Upper lobe of right lung (tissue), 1 donor: ENCODE data around the gene ZNF532. TPM values are rescaled to one million over a fixed set of nuclear protein-coding genes. Genes with fewer than 3 reads are reported as not detected.

Experiments used
- ATAC-seq: fragments of 200-7000 bp; cut with Tn5 transposase; one replicate; pipeline ENCODE4 v1.9.1; 2020; ENCODE audit warnings: mild to moderate bottlenecking, moderate library complexity
- DNase-seq: peaks from one replicate; pipeline ENCODE4 v3.0.0-alpha.2; 2020
- H3K27ac ChIP-seq: fragments of 200-600 bp; one replicate; pipeline ENCODE4 v1.8.0; 2022
- H3K27me3 ChIP-seq: fragments of 200-600 bp; one replicate; pipeline ENCODE4 v1.8.0; 2022; ENCODE audit warnings: mild to moderate bottlenecking
- H3K36me3 ChIP-seq: fragments of 200-600 bp; one replicate; pipeline ENCODE4 v1.8.0; 2022
- H3K4me1 ChIP-seq: fragments of 200-600 bp; one replicate; pipeline ENCODE4 v1.8.0; 2022
- H3K4me3 ChIP-seq: fragments of 200-600 bp; one replicate; pipeline ENCODE4 v1.8.0; 2022; ENCODE audit warnings: mild to moderate bottlenecking
- H3K9me3 ChIP-seq: fragments of 200-600 bp; one replicate; pipeline ENCODE4 v1.8.0; 2022
- intact Hi-C: fragments of 100-400 bp; cut with DNase I; formaldehyde crosslinking; loops from one replicate; pipeline ENCODE4 v1.11.0; 2022
- total RNA-seq: library from RNA; stranded (reverse); fragmentation: NEBNext Ultra II Directional; extraction: Animal tissue kit (Norgen Biotek cat#: 25700); gene quantifications from one replicate; pipeline ENCODE4 v1.2.1, GENCODE V29; 2021
- TF ChIP-seq, protein P1 (sequence below): fragments of 200-600 bp; IDR thresholded peaks from one replicate; pipeline ENCODE4 v1.8.0; 2022; ENCODE audit warnings: antibody characterized with exemption
- donor health status: DM: no; HTN: yes; CAD: no; lungs with severe emphysema.

The ZNF532 gene
- total RNA-seq, 1 donor from 2014 or later = 56.6 TPM

DNA sequence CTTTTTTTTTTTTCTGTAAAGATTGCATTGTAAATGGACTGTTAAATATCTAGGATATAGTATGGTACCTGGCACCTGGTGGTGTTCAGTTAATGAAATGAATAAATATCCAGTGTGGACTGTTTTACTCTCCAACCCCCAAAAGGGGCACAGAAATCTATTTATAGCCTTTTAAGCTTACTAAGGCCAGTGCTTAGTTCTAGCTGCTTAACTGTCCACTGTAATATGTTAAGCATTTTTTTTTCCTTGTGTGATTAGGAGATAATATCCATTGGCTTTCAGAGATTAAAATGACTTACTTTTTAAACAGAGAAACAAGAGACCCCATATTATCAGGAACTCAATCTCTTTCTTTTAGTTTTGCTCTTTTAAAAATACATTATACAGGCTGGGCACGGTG is 84.4 kb downstream of the ZNF532 start:
- Histone ChIP-seq H3K27me3 (no peaks in the 10 kb centered on the region), H3K4me3 (no peak overlapping the region), H3K36me3 (peaks cover 20% of the 10 kb centered on the region), H3K9me3 (no peaks in the 10 kb centered on the region), H3K4me1 (peaks cover 4% of the 10 kb centered on the region), H3K27ac (no peak overlapping the region)
- ATAC-seq (no peak), DNase-seq (no peak)
- intact Hi-C loops = no loop called here
- TF ChIP-seq, protein P1, sequence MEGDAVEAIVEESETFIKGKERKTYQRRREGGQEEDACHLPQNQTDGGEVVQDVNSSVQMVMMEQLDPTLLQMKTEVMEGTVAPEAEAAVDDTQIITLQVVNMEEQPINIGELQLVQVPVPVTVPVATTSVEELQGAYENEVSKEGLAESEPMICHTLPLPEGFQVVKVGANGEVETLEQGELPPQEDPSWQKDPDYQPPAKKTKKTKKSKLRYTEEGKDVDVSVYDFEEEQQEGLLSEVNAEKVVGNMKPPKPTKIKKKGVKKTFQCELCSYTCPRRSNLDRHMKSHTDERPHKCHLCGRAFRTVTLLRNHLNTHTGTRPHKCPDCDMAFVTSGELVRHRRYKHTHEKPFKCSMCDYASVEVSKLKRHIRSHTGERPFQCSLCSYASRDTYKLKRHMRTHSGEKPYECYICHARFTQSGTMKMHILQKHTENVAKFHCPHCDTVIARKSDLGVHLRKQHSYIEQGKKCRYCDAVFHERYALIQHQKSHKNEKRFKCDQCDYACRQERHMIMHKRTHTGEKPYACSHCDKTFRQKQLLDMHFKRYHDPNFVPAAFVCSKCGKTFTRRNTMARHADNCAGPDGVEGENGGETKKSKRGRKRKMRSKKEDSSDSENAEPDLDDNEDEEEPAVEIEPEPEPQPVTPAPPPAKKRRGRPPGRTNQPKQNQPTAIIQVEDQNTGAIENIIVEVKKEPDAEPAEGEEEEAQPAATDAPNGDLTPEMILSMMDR = no peak

DNA sequence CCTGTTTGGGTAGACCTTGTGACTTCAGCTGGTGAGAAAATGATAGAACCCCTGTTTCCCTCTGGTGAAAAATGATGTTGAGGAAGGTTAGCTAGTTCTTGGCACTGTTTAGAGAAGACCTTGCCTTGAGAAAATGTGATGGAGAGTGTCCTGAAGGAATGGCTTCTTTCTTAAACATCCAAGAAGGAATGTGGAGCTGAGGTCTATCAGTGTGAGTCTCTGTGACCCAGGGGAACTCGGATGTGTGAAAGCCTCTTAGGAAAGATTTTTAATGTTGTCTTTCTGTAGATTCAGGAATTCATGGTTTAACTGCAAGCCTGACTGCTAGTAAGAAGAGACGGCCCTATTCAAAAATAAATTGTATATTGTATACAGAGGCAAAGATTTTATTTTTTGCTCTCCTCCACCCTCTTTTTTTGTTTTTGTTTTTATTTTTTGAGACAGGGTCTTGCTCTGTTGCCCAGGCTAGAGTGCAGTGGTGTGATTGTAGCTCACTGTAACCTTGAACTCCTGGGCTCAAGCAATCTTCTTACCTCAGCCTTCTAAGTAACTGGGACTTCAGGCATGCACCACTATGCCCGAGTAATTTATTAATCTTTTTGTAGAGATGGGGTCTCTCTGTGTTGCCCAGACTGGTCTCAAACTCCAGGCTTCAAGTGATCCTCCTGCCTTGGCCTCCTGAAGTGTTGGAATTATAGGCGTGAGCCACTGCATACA is 87.5 kb downstream of the ZNF532 start:
- ATAC-seq = no peak
- no peaks in the 10 kb centered on the region for H3K4me1 ChIP-seq
- intact Hi-C loops = no loop called here
- H3K36me3 ChIP-seq = peaks cover 29% of the 10 kb centered on the region
- H3K9me3 ChIP-seq = no peaks in the 10 kb centered on the region
- DNase-seq = no peak
- no peak overlapping the region for H3K27ac ChIP-seq
- TF ChIP-seq, protein P1 = no peak
- no peaks in the 10 kb centered on the region for H3K27me3 ChIP-seq
- no peak overlapping the region for H3K4me3 ChIP-seq

DNA sequence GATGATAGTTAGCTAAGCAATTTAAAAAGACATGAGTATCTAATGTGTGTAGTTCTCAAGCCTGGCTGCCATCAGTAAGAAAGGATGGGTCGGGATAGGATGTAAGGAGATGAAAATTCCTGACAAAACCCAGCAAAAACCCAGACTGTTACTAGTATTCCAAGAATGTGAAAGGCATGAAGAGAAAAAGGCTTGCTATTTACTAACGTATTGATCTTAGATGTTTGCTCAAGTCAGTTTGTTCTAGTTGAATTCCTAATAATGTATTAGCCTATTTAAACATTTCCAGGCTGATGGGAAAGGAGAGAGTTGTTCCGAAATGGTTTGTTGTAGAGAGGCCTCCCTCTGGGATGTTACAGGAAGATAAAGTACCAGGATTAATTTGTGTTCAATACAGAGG is 88.2 kb downstream of the ZNF532 start:
- TF ChIP-seq, protein P1 = no peak
- H3K4me1 ChIP-seq = no peaks in the 10 kb centered on the region
- no peak overlapping the region for H3K4me3 ChIP-seq
- no peak for DNase-seq
- H3K9me3 ChIP-seq = no peaks in the 10 kb centered on the region
- intact Hi-C loops = no loop called here
- H3K27ac ChIP-seq = no peak overlapping the region
- ATAC-seq = no peak
- H3K36me3 ChIP-seq = peaks cover 29% of the 10 kb centered on the region
- no peaks in the 10 kb centered on the region for H3K27me3 ChIP-seq

DNA sequence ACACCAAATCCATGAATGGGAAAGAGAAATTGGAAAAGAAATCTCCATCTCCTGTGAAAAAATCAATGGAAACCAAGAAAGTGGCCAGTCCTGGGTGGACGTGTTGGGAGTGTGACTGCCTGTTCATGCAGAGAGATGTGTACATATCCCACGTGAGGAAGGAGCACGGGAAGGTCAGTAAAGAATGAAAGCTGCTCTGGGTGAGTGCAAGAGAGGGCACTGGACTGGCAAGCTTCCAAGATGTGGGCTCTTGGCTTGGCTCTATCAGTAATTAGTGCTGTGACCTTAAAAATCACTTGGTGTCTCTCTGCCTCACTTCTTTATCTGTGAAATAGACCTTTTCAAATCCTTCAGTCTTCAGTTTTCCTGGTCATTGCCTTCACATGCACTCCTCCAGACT is 89.0 kb downstream of the ZNF532 start:
- no peaks in the 10 kb centered on the region for H3K4me1 ChIP-seq
- no peak overlapping the region for H3K4me3 ChIP-seq
- H3K27ac ChIP-seq = no peak overlapping the region
- H3K27me3 ChIP-seq = no peaks in the 10 kb centered on the region
- DNase-seq (no peak), ATAC-seq (no peak)
- intact Hi-C loops = no loop called here
- TF ChIP-seq, protein P1 = no peak
- peaks cover 27% of the 10 kb centered on the region for H3K36me3 ChIP-seq
- H3K9me3 ChIP-seq = no peaks in the 10 kb centered on the region

DNA sequence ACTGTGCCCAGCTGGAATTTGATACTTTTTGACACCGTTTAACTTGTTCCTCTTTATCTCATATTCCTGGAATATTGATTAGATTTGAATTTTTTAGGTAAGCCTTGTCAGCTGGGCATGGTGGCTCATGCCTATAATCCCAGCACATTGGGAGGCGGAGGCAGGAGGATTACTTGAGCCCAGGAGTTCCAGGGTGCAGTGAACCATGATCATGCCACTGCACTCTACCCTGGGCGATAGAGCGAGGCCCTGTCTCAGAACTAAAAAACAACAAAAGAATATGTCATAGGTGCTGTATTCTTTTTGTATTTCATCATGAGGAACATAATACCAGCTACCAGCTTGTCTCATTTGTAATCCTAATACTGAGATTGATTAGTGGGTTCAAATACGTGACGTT is 90.3 kb downstream of the ZNF532 start:
- no peak overlapping the region for H3K4me3 ChIP-seq
- no peaks in the 10 kb centered on the region for H3K4me1 ChIP-seq
- no peaks in the 10 kb centered on the region for H3K27me3 ChIP-seq
- ATAC-seq = no peak
- no peak overlapping the region for H3K27ac ChIP-seq
- DNase-seq = no peak
- H3K9me3 ChIP-seq = no peaks in the 10 kb centered on the region
- intact Hi-C loops = no loop called here
- TF ChIP-seq, protein P1 = no peak
- peaks cover 24% of the 10 kb centered on the region for H3K36me3 ChIP-seq

DNA sequence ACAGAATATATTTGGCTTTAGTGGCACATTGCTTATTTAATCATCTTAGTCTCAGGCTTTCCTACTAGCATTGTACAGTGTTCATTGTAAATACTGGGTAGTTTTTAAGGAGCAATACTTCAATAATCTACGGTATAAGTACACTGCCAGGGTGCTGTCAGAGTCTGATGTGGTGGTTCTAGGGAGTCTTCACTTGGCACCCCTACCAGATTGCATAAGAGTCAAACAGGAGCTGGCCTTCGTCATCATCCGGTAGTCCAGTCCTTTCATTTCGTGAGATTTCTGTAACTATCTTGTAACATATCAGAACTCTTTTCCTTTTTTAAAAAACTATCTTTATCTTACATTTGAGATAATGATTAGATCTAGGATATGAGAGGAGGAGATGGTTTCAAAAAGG is 91.1 kb downstream of the ZNF532 start:
- no peak overlapping the region for H3K4me3 ChIP-seq
- ATAC-seq (no peak), DNase-seq (no peak)
- H3K36me3 ChIP-seq = peaks cover 24% of the 10 kb centered on the region
- no peaks in the 10 kb centered on the region for H3K9me3 ChIP-seq
- TF ChIP-seq, protein P1 = no peak
- intact Hi-C loops = no loop called here
- no peaks in the 10 kb centered on the region for H3K4me1 ChIP-seq
- H3K27ac ChIP-seq = no peak overlapping the region
- H3K27me3 ChIP-seq = no peaks in the 10 kb centered on the region
